ENCODE results near the gene NPIPB8.

GRCh38 chr16:28602529-28602928, 35.3 kb upstream of the NPIPB8 start:
- no peak for TF ChIP-seq POLR2A (IDR thresholded peaks at IDR 0.05)
- no peak for TF ChIP-seq CTCF (IDR thresholded peaks at IDR 0.05)
